Activated T-cell treated with anti-CD3 and anti-CD28 coated beads, Interleukin-2, amount 50 U/mL, for 48 hours (primary cell): Measurements from ENCODE around the gene SLC6A9.

Experiments used
- DNase-seq, 2 experiments: peaks; one replicate each; pipeline ENCODE4 v3.0.0-alpha.2; 2020

The SLC6A9 gene

GRCh38 chr1:44047131-44047530, 15.9 kb upstream of the SLC6A9 start:
- DNase-seq = no peak

GRCh38 chr1:44045064-44045463, 13.8 kb upstream of the SLC6A9 start:
- DNase-seq = no peak

GRCh38 chr1:44044071-44044801, 13.0 kb upstream of the SLC6A9 start:
- no peak for DNase-seq

GRCh38 chr1:44043176-44044070, 12.2 kb upstream of the SLC6A9 start:
- DNase-seq = no peak

GRCh38 chr1:44040846-44041245, 9.6 kb upstream of the SLC6A9 start:
- no peak for DNase-seq

- DNase-seq = no peak
Observed at GRCh38 chr1:44040418-44040817, 9.2 kb upstream of the SLC6A9 start.

- no peak for DNase-seq
Observed at GRCh38 chr1:44038876-44039657, 7.8 kb upstream of the SLC6A9 start.

GRCh38 chr1:44037154-44037553, 5.9 kb upstream of the SLC6A9 start:
- DNase-seq = no peak

GRCh38 chr1:44036409-44037139, 5.3 kb upstream of the SLC6A9 start:
- peak; percentile 78 to 80 for DNase-seq

- peak in 1 of 2 experiments; percentile 17 for DNase-seq
Observed at GRCh38 chr1:44035726-44036408, 4.6 kb upstream of the SLC6A9 start.

- peak in 1 of 2 experiments; percentile 13 for DNase-seq
Observed at GRCh38 chr1:44034976-44035716, 3.9 kb upstream of the SLC6A9 start.

- DNase-seq = no peak
Observed at GRCh38 chr1:44034423-44034822, 3.2 kb upstream of the SLC6A9 start.

GRCh38 chr1:44033756-44034155, 2.5 kb upstream of the SLC6A9 start:
- no peak for DNase-seq

GRCh38 chr1:44033041-44033575, 1.8 kb upstream of the SLC6A9 start:
- no peak for DNase-seq

- no peak for DNase-seq
Observed at GRCh38 chr1:44032170-44032790, 1.0 kb upstream of the SLC6A9 start.

- peak in 1 of 2 experiments; percentile 61 for DNase-seq
Observed at GRCh38 chr1:44030605-44031251, 534 bp downstream of the SLC6A9 start.

GRCh38 chr1:44029911-44030604, 1.2 kb downstream of the SLC6A9 start:
- peak; percentile 93 to 94 for DNase-seq

GRCh38 chr1:44029260-44029910, 1.9 kb downstream of the SLC6A9 start:
- DNase-seq = no peak

GRCh38 chr1:44027320-44027719, 3.9 kb downstream of the SLC6A9 start:
- no peak for DNase-seq
